ENCODE data around the gene MAPK13. TPM values are rescaled to one million over a fixed set of nuclear protein-coding genes. Genes with fewer than 3 reads are reported as not detected.

The MAPK13 gene
- total RNA-seq, 5 donors from 2014 or later (not counting 1 experiment from before 2014, with no cell fraction given) = 38.2 to 45.6 (median 44.1) TPM

- Histone ChIP-seq H3K4me1 (ENCODE audit: control insufficient read depth in 1 of 2, extremely low read depth in 1 of 2, insufficient read depth in 2 of 2, low read length in 2 of 2) (no peaks in the 10 kb centered on the region), H3K27ac (ENCODE audit: low read length) (no peak overlapping the region), H3K9me3 (no peaks in the 10 kb centered on the region), H3K27me3 (replicated peaks in 1 of 2; ENCODE audit: control insufficient read depth in 2 of 2, extremely low read depth in 1 of 2, insufficient read depth in 2 of 2, low read length in 1 of 2) (peaks cover 0 to 2% of the 10 kb centered on the region in 2 experiments), H3K4me3 (ENCODE audit: control insufficient read depth in 1 of 2, extremely low read depth in 1 of 2, low read length in 1 of 2) (no peak overlapping the region), H3K36me3 (ENCODE audit: control insufficient read depth in 2 of 2, extremely low read depth in 1 of 2, insufficient read depth in 1 of 2, low read length in 1 of 2) (peaks cover 2 to 4% of the 10 kb centered on the region in 2 donors)
- no peaks in the 10 kb centered on the region for H3K27me3 Mint-ChIP-seq
- ATAC-seq (replicated peaks in 1 of 4) (no peak), DNase-seq (no peak)
- ChIA-PET CTCF (no interaction called here), POLR2A (no interaction called here)
- H3K27ac Mint-ChIP-seq = no peak overlapping the region
- peaks cover 39% of the 10 kb centered on the region for H3K36me3 Mint-ChIP-seq
- H3K9me3 Mint-ChIP-seq = peaks cover 4 to 23% (median 22%) of the 10 kb centered on the region in 3 donors
- H3K4me3 Mint-ChIP-seq = no peak overlapping the region
- no peaks in the 10 kb centered on the region for H3K4me1 Mint-ChIP-seq
- WGBS (ENCODE audit: insufficient coverage) = no CpG with 5 or more reads among the region's 1 CpG
Observed at GRCh38 chr6:36180126-36180525, 49.8 kb downstream of the MAPK13 start.

- Mint-ChIP-seq H3K4me1 (no peaks in the 10 kb centered on the region), H3K4me3 (no peak overlapping the region), H3K27me3 (no peaks in the 10 kb centered on the region), H3K9me3 (peaks cover 0 to 12% (median 10%) of the 10 kb centered on the region in 3 donors), H3K27ac (no peak overlapping the region), H3K36me3 (peaks cover 13% of the 10 kb centered on the region)
- Histone ChIP-seq H3K27me3 (replicated peaks in 1 of 2; ENCODE audit: control insufficient read depth in 2 of 2, extremely low read depth in 1 of 2, insufficient read depth in 2 of 2, low read length in 1 of 2) (peaks cover 0 to 2% of the 10 kb centered on the region in 2 experiments), H3K27ac (ENCODE audit: low read length) (no peak overlapping the region), H3K36me3 (ENCODE audit: control insufficient read depth in 2 of 2, extremely low read depth in 1 of 2, insufficient read depth in 1 of 2, low read length in 1 of 2) (no peaks in the 10 kb centered on the region), H3K9me3 (no peaks in the 10 kb centered on the region), H3K4me3 (ENCODE audit: control insufficient read depth in 1 of 2, extremely low read depth in 1 of 2, low read length in 1 of 2) (no peak overlapping the region), H3K4me1 (ENCODE audit: control insufficient read depth in 1 of 2, extremely low read depth in 1 of 2, insufficient read depth in 2 of 2, low read length in 2 of 2) (no peaks in the 10 kb centered on the region)
- CTCF ChIA-PET = interaction anchor here in 1 of 2 donors (0.7 kb wide), 1 partner anchor 425 kb away, joined by 7 read pairs; no protein-coding TSS in a partner anchor
- DNase-seq (no peak), ATAC-seq (replicated peaks in 1 of 4) (no peak)
- POLR2A ChIA-PET = no interaction called here
Observed at GRCh38 chr6:36184311-36184710, 54.0 kb downstream of the MAPK13 start.

- H3K27ac Mint-ChIP-seq = no peak overlapping the region
- ATAC-seq (replicated peaks in 1 of 4) = no peak
- CTCF ChIA-PET = no interaction called here
Observed at GRCh38 chr6:36186199-36186598, 55.9 kb downstream of the MAPK13 start.

GRCh38 chr6:36187446-36187845, 57.1 kb downstream of the MAPK13 start:
- Histone ChIP-seq H3K9me3 (no peaks in the 10 kb centered on the region), H3K36me3 (ENCODE audit: control insufficient read depth in 2 of 2, extremely low read depth in 1 of 2, insufficient read depth in 1 of 2, low read length in 1 of 2) (no peaks in the 10 kb centered on the region), H3K27me3 (replicated peaks in 1 of 2; ENCODE audit: control insufficient read depth in 2 of 2, extremely low read depth in 1 of 2, insufficient read depth in 2 of 2, low read length in 1 of 2) (no peaks in the 10 kb centered on the region), H3K4me3 (ENCODE audit: control insufficient read depth in 1 of 2, extremely low read depth in 1 of 2, low read length in 1 of 2) (no peak overlapping the region), H3K4me1 (ENCODE audit: control insufficient read depth in 1 of 2, extremely low read depth in 1 of 2, insufficient read depth in 2 of 2, low read length in 2 of 2) (no peaks in the 10 kb centered on the region), H3K27ac (ENCODE audit: low read length) (no peak overlapping the region)
- ChIA-PET POLR2A (no interaction called here), CTCF (no interaction called here)
- no CpG with 5 or more reads among the region's 2 CpGs for WGBS (ENCODE audit: insufficient coverage)
- DNase-seq (no peak), ATAC-seq (replicated peaks in 1 of 4) (no peak)
- Mint-ChIP-seq H3K36me3 (peaks cover 14% of the 10 kb centered on the region), H3K4me3 (no peak overlapping the region), H3K4me1 (no peaks in the 10 kb centered on the region), H3K9me3 (peaks cover 0 to 8% (median 5%) of the 10 kb centered on the region in 3 donors), H3K27ac (no peak overlapping the region), H3K27me3 (no peaks in the 10 kb centered on the region)

More at GRCh38 chr6:36186199-36186598, 55.9 kb downstream of the MAPK13 start:
- Mint-ChIP-seq H3K4me1 (no peaks in the 10 kb centered on the region), H3K27me3 (no peaks in the 10 kb centered on the region), H3K36me3 (peaks cover 16% of the 10 kb centered on the region), H3K9me3 (peaks cover 0 to 10% (median 7%) of the 10 kb centered on the region in 3 donors), H3K4me3 (no peak overlapping the region)
- WGBS (ENCODE audit: insufficient coverage) = 100% methylated on average over 1 of the region's 2 CpGs
- H3K4me3 ChIP-seq (ENCODE audit: control insufficient read depth in 1 of 2, extremely low read depth in 1 of 2, low read length in 1 of 2) = no peak overlapping the region
- H3K27ac ChIP-seq (ENCODE audit: low read length) = no peak overlapping the region
- no peaks in the 10 kb centered on the region for H3K36me3 ChIP-seq (ENCODE audit: control insufficient read depth in 2 of 2, extremely low read depth in 1 of 2, insufficient read depth in 1 of 2, low read length in 1 of 2)
- no peaks in the 10 kb centered on the region for H3K9me3 ChIP-seq
- DNase-seq = no peak
- no peaks in the 10 kb centered on the region for H3K4me1 ChIP-seq (ENCODE audit: control insufficient read depth in 1 of 2, extremely low read depth in 1 of 2, insufficient read depth in 2 of 2, low read length in 2 of 2)
- POLR2A ChIA-PET = no interaction called here
- peaks cover 0 to 2% of the 10 kb centered on the region in 2 experiments for H3K27me3 ChIP-seq (replicated peaks in 1 of 2; ENCODE audit: control insufficient read depth in 2 of 2, extremely low read depth in 1 of 2, insufficient read depth in 2 of 2, low read length in 1 of 2)

Other genes starting within 250 kb of the MAPK13 start
- gene SRPK1, start 209.4 kb upstream of the MAPK13 start, total RNA-seq = 10 to 100 TPM; 37.2 to 45.8 (median 40.9) TPM
- gene SLC26A8, start 105.9 kb upstream of the MAPK13 start, total RNA-seq = not detected
- gene MAPK14, start 102.7 kb upstream of the MAPK13 start, total RNA-seq = 10 to 100 TPM; 49.3 to 64.5 (median 60.3) TPM
- gene BRPF3, start 66.2 kb downstream of the MAPK13 start, total RNA-seq = 10 to 100 TPM; 33.9 to 38.5 (median 35.7) TPM
- under 1 TPM in 2 of 5 donors, not detected in 3; 0.20 to 0.22 TPM for gene PNPLA1, start 139.5 kb downstream of the MAPK13 start, total RNA-seq
- gene BNIP5, start 206.4 kb downstream of the MAPK13 start, total RNA-seq = under 1 TPM in 1 of 5 donors, not detected in 4; 0.09 TPM

Data from T-cell (primary cell).